DMS 273 treated with DMSO at 0.1 percent for 48 hours (cell line): ENCODE results near the gene PXDC1.
A peak's percentile ranks its signal among the peaks of the same experiment; 100 is the strongest.
"Not testable (repeated sequence)": the region's sequence is repeated elsewhere in the genome, so short reads cannot be mapped to it uniquely, and the experiment has no call there.

Experiments used
- DNase-seq: peaks from one replicate; lab custom pipeline; 2025; lab: John Stamatoyannopoulos, UW

Gene PXDC1

GRCh38 chr6:3762359-3762758 is 10.8 kb upstream of the PXDC1 start:
- no peak for DNase-seq

DNA sequence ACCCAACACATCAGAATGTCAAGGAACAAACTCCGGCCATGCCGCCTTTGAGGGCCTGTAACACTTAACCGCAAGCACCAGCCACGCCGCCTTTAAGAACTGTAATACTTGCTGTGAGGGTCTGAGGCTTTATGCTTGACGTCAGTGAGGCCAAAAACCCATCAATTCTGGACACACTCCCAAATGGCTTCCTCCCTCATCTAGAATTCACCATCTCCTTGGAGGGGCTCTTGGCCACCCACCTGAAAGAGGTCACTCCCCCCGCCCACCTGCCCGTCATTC is 10.4 kb upstream of the PXDC1 start:
- no peak for DNase-seq

DNA sequence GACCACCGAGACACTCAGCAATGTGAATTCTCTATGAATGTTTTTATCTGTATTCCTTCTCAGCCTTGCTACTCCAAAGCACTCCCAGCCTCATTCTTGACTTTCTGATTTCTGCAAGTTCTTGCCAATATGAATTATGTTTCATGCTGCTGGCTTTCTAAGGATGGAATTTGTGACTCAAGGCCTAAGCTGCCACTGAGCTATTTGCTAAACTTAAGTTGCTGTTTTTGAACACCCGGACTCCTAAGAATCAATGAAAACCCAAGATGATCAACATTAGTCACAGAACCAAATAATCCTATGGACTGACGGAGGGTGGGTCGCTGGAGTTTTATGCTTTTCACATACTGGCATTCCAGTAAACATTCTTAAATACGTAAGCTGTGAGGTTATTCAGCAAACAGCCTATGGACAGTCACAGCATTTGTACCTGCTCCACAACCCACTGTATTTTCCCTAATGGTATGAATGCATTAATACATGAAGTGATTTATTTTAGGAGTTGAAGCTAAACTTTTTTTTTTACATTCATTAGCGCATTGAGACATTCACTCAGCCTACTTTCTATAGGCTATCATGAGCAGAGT is 8.2 kb upstream of the PXDC1 start:
- DNase-seq = no peak

GRCh38 chr6:3758842-3759144 is 7.3 kb upstream of the PXDC1 start:
- no peak for DNase-seq

DNA sequence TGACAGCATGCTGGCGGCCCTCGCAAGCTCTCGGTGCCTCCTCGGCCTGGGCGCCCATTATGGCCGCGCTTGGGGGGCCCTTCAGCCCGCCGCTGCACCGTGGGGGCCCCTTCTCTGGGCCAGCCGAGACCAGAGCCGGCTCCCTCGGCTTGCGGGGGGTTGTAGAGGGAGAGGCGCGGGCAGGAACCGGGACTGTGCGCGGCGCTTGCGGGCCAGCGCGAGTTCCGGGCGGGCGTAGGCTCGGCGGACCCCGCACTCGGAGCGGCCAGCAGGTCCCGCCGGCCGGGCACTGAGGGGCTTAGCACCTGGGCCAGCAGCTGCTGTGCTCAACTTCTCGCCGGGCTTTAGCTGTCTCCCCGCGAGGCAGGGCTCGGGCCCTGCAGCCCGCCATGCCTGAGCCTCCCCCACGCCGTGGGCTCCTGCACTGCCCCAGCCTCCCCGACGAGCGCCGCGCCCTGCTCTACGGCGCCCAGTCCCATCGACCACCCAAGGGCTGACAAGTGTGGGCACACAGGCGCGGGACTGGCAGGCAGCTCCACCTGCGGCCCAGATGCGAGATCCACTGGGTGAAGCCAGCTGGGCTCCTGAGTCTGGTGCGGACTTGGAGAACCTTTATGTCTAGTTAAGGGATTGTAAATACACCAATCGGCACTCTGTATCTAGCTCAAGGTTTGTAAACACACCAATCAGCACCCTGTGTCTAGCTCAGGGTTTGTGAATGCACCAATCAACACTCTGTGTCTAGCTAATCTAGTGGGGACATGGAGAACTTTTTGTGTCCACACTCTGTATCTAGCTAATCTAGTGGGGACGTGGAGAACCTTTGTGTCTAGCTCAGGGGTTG is 6.7 kb upstream of the PXDC1 start:
- DNase-seq = not testable (repeated sequence)

DNA sequence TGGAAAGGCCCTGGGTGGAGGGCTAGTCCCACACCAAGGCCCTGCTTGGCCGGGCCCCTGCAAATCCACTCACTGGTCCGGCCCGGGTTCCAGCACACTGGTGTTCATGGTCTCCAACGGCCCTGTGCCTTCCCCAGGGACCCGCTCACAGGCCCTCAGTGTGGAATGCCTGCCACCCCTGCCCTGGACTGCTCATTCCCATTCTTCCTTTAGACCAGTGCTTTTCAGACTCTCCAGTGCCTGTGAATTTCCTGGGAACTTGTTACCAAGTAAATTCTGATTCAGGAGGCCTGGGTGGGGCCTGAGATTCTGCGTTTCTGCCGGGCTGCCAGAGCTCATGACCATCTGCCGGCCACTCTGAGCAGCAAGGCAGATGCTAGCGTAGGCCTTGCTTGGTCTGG is 5.7 kb upstream of the PXDC1 start:
- peak; percentile 57 for DNase-seq

- DNase-seq = no peak
Measured at GRCh38 chr6:3756546-3756945, 5.0 kb upstream of the PXDC1 start.

- no peak for DNase-seq
Measured at GRCh38 chr6:3755637-3756545, 4.4 kb upstream of the PXDC1 start.

- DNase-seq = no peak
Measured at GRCh38 chr6:3754776-3755175, 3.3 kb upstream of the PXDC1 start.

GRCh38 chr6:3754032-3754725 is 2.7 kb upstream of the PXDC1 start:
- not testable (repeated sequence) for DNase-seq

- DNase-seq = no peak
Measured at GRCh38 chr6:3753228-3753835, 1.8 kb upstream of the PXDC1 start.

DNA sequence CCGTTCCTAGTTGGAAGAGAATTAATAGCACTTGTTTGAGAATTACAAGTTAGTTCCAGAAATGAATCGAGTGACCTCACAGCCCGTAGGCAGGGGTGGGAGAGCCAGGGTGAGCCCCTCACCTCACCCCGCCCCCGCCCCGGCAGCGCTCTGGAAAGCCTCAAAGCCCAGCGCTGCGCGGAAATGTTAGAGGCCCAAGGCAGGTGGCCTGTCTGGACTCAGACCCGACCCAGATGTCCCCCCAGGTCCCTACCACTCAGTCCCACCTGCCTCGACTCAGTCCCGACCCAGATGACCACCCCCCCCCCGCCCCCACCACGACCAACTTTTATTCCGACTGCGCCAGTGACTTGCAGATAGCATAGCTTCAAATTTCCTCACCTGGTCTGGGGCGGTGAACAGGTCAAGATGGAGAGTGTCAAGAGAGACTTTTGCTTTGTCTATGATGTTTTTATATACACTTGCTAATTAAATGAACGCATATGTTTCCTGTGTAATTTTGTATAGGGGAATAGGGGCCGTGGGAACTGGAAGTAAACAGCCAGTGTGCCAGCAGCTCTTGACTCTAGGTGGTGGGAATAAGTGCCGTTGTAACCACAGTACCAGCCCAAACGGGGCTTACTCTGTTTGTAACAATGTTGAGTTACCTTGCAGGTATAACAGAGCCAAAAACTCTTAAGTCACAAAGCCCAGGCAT is 1.2 kb upstream of the PXDC1 start:
- DNase-seq = no peak

GRCh38 chr6:3751730-3752530 is 417 bp upstream of the PXDC1 start:
- DNase-seq = peak; percentile 45

GRCh38 chr6:3750317-3751076 is 1.0 kb downstream of the PXDC1 start:
- DNase-seq = no peak

GRCh38 chr6:3749977-3750316 is 1.6 kb downstream of the PXDC1 start:
- DNase-seq = peak; percentile 47

GRCh38 chr6:3749067-3749841 is 2.3 kb downstream of the PXDC1 start:
- no peak for DNase-seq

- DNase-seq = no peak
Measured at GRCh38 chr6:3748208-3749066, 3.1 kb downstream of the PXDC1 start.

DNA sequence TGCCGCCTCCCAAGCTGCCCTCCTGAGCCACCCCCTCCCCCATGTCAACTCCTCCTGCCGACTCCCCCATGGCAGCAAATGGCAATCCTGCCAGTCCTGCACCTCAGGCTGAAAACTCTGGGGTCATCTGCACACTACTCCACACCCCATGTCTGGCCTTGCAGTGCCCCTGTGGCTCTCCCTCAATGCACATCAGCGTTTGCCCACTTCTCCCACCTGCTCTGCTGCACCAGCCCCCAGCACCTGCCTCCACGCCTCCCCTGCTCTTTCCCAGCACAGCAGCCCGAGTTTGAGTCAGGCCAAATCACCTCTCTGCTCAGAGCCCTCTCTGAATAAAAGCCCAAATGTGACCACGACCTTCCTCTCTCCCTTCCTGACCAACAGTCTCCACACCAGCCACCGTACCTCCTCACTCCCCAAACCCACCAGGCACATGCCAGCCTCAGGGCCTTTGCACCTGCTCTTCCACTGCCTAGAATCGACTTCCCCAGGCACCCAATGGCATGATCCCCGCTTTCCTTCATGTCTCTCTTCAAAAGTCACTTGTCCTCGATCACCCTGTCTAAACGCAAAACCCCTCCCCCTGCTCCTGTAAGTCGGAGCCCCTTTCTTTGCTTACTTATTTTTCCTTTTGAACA is 4.3 kb downstream of the PXDC1 start:
- DNase-seq = no peak
